Stimulated activated CD8-positive, alpha-beta memory T cell treated with anti-CD3 and anti-CD28 coated beads, Interleukin-7, amount 100 ng/mL, for 4 hours (primary cell): ENCODE data around the gene MYH2.
"Not testable (repeated sequence)": the region's sequence is repeated elsewhere in the genome, so short reads cannot be mapped to it uniquely, and the experiment has no call there.

Experiments used
- DNase-seq, 2 donors: peaks; one replicate each; pipeline ENCODE4 v3.0.0-alpha.2; 2020; ENCODE audit warnings: low read depth in 2 of 2

The MYH2 gene

DNA sequence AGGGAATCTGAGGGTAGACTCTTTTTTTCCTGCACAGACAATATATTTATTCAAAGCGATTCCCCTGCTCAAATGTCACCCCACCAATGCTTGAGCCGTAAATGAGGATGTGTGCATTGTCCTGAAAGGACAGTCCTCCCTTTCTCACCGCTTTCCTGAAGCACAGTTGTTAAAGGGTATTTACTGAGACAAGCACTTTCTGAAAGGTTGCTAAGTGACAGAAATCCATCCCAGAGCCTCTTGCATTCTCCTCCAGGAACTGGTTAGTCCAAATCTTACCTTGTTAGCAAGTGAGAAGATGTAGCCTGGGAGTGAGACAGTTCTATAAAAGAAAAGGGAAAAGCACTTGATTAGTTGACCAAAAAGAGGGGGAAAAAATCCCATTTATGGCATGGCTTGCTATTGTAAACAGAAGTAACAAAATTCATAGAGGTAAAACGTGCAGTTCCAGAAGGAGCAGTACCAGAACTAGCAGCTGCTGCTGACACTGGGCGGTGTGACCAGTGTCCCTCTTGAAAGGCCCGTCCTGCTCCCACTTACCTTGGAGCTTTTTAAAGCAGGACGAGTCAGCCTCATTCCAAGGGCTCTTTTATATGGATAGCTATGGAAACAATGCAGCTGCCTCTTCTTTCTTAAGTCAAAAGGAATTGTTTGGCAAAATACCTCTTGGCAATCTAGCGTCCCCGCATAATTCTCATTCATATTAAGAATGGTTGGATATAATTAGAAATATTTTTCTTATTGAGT, at the start of gene MYH2:
MYH2 (minus strand) TSS at position 563 of the 747 bp plus-strand sequence. CDS start 1,738 bp downstream, outside the sequence.
- DNase-seq = no peak

DNA sequence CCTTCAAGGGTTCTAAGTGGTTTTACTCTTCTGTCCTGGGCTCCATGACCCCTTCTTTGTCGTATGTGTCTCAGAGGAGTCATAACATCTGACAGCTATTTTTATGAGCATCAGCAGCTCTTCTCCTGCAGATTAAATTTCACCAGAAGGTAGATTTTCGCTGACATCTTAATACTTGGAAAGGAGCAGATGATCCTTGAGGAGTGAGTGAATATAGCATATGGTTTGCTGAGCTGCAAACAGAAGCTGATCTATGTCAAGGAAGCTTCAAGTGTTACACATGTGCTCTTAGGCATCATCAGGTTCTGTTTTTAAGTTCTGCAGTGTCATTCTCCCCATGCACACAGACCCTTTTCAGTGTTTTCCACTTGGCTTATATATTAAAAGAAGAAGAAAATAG, 49.2 kb upstream of the MYH2 start:
- no peak for DNase-seq

DNA sequence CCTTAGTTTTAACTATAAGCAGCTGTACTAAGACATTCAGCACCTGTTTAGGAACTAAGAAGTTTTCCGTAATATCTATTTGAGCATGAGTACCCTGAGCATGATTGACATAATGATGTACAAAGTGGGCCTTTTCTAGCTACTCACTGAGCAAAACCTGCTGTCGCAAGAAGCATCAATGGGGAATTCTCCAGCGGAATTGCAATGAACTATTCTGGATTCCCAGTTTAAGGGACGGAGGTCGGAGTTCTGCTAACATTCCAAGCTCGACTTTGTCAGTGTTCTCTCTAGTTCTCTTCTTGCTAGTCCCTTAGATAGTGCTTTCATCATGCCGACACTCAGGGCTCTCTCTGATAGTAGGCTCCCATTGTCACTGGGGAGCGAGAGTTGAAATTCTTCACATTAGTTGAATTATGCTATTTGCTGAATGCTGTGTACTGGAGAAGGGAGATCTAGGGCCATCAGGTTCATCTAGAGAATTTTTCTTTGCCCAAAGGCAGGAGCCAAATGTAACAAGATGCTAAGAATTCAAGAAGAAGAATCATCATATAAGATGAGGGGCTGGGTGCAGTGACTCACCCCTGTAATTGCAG, 40.2 kb upstream of the MYH2 start:
- no peak for DNase-seq

DNA sequence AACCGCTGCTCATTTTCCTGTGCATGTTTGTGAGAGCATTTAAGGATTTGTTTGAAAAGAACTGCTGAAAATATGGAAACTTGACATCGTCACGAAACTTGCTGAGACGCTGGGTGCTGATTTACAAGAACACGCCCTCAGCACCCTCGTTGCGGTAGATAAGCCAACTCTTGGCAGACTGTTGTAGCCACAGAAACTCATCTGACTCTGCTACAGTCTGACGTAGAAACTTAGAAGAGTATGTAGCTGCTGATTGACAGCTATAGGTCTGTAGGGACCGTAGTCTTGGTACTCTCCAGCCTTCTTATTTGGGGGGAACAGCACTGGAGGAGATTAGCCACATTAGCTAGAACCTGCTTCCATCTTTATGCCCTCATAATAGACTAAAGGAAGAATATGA, 36.1 kb upstream of the MYH2 start:
- no peak for DNase-seq

DNA sequence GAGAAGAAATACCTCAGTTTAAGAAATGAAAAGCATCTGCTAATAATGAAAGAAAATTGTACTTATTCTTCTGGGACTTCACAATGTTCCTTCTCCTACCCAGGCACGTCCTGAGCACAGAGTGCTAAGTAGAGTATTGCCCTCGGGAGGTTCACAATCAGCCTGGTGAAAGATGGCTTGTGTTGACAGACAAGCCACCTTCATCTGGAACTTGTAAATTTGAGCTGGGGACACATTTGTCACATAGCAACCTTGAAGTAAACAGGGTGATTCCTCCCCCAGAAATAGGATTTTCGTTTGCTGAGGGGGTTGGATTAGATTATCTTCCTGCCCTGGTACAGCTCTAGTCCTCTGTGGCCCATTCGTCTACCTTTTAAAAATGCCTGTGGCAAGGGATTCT, 34.4 kb upstream of the MYH2 start:
- DNase-seq = no peak

DNA sequence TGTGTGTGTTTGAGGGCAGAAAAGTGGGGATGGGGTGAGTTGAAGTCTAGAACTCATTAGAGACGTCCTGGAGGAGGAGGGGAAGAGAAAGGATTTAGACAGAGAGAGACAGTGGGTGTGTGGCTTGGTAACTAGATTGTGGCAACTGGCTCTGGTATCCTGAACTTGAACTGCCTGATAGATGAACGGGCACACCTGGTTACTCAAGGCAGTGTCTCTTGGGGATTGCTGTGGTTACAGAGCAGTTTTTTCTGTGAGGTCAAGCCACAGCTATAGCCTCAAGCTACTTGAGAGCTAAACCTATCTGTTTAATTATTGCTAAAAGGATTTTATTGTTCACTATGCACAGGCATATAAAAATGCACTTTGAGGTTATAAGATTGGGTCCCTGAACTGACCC, 29.8 kb upstream of the MYH2 start:
- DNase-seq = no peak

DNA sequence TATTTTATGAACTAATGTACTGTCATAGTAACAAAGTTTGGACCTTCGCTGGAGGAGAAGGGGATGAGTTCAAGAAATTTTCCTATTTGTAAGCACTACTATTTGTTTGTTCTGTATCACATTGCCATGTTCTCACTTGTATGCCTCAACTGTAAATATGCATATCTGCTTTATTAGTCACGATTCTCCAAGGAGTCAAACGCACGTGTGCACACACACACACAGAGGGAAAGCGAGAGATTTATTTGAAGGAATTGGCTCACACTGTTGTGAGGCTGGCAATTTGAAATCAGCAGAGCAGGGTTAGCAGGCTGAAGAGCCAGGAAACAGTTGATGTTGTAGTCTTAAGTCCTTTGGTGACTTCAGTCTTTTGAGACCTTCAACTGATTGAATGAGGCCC, 24.9 kb upstream of the MYH2 start:
- no peak for DNase-seq

DNA sequence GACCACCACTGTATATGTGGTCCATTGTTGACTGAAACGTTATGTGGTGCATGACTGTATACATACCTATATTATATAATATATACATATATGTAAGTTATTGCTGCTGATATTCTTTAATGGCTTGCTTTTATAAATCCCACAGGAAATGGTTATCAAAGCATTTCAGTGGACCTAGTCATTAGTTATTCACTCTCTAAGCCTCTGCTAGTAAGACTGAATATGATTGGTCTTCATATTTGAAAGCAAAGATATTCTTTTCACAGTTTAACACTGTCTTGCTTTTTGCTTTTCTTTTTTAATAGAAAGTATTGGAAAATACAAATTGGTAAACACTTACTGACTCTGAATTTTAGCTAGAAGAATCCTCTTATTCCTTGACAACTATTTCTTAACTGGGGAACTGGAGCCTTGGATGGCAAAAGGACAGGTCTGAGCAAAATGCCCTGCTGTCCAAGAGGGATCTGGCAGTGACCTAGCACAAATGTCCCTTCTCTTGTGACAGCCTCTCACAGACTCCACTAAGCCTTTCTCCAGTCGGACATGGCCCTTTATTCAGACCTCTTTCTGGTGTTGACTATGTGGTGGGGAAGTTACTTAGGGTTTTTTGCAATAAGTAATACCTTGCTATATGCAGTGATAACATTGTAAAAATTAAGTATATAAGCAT, 14.7 kb upstream of the MYH2 start:
- no peak for DNase-seq

DNA sequence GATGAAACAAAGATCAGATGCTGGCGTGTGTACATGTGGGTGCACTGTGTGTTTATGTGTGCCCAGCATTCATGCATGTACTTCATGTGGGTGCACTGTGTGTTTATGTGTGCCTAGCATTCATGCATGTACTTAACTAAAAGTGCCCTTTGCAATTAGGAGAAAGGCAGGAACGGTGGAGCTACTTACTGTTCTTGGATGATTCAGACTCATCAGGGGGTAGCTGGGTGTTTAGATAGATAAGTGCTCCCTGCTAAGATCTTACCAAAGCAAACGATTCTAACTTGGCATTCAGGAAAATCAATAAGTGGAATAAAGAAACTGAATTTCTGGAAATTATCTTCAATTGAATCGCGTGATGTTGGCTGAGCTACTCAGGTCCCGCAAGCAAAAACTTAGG, 8.6 kb upstream of the MYH2 start:
- DNase-seq = no peak

DNA sequence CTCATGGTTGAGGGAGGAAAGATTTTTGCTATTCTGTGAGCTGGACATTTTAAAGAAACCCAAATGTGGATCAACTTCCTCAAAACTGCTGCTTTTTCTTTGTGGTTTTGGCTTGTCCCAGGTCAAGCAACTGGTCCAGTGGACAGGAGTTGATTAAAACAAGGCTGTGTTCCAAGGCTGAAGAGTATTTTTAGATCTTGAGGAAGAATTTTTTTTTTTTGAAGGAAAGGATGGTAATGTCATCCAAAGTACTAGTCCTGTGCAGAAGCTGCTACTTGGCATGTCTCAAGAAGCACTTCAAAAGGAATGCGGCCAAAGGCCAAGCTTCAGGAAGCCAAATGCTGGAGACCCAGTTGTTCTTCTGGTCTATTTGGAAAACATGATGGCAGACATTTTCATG, 8.0 kb upstream of the MYH2 start:
- no peak for DNase-seq

DNA sequence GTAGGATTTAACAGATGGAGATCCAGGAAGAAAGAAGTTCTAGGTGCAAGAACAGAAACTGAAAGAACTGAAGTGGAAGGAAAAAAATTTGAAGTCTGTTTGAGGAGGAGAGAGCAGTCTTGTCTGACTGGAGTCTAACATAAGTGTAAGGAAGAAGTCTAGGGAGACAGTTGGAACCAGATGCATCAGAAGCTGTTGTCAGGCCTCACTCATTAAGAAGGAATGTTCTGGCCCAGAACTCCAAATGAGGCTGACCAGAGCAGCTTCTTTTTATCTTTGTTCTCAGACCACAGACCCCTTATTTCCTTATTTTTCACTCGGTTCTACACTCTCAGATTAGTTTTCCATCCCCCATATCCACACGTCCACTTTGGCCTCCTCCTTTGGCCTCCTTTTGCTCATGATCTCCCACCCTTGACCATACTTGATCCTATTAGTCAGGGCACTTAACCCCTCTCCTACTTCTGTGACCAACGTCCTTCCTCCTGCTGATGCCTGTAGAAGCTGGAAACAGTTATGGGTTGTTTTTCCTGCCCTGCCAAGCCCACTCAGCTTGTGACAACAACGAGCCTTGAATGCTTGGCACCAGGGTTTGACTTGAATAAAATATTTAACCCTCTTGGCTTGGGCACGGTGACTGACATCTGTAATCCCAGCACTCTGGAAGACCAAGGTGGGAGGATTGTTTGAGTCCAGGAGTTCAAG, 7.0 kb upstream of the MYH2 start:
- DNase-seq = no peak

DNA sequence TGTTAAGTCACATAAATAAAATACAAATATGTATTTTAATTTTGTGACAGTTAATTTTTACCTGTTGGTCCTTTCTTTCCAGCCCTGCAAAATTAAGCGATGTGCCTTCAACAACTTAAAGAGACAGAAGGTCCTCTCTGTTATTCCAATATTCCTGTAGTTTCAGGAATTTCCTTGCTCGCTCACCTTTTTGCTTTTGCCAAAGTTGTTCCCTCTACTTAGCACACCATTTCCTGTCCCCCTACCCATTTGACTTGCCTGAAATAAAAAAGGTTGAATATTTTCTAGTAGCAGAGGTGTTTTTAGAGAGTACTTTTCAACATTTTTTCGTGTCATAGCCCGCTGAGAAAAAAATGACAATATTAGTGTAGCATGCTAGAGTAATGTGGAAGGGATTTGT, 556 bp upstream of the MYH2 start:
- DNase-seq = no peak

DNA sequence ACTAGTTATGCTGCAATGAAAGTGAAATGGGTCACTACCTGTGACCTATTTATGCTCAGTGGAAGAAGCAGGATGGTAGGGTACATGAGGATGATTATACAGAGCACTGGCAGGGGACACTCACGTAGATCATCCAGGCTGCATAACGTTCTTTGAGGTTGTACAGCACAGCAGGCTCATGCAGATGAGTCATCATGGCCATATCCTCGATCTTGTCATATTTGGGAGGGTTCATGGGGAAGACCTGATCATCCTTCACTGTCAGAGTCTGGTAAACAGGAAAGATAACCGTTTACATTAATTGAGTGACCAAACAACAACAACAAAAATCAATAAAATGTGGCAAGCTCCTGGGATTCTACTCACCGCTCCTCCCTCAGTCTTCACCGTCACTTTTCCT, 2.1 kb downstream of the MYH2 start:
- DNase-seq = no peak

DNA sequence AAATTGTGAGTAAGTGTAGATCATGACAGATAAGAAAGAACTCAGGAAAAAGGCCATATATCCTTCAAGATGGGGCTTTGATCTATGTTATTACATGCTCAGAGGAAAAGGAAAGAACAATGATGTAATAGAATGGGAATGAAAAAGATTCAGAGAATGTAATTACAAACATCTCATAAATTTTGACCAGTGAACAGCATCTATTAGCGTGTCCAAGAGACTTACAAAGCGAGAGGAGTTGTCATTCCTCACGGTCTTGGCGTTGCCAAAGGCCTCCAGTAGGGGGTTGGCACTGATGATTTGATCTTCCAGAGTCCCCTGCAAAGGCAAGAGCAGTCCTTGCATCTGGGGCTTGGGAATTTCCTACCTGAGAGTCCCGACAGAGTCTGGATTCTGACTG, 6.0 kb downstream of the MYH2 start:
- DNase-seq = not testable (repeated sequence)

DNA sequence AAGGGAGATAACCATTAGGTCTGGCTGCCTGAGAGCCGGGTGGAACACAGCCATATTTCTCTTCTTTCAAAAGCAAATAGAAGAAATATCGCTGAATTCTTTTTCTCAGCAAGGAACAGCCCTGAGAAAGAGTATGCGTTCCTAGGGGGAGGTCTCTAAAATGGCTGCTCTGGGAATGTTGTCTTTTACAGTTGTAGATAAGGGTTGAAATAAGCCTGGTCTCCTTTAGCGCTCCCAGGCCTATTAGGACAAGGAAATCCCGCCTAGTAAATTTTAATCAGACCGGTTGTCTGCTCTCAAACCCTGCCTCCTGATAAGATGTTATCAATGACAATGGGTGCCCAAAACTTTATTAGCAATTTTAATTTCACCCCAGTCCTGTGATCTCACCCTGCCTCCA, 8.3 kb downstream of the MYH2 start:
- DNase-seq = not testable (repeated sequence)

DNA sequence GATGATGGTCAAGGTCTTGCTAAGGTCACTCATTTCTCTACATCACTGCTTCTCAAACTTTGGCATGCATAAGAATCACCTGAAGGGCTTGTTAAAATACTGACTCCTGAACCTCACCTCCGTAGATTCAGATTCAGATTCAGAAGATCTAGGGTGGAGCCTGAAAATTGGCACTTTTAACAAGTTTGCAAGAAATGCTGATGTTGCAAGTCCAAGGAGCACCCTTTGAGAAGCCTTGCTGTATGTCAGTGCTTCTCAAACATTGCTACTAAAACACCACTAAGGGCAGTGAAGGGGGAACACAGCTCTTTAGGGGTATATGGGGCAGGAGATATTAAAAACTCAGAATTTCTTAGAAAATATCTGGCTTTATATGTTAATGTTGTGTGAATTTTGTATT, 17.4 kb downstream of the MYH2 start:
- DNase-seq = no peak

DNA sequence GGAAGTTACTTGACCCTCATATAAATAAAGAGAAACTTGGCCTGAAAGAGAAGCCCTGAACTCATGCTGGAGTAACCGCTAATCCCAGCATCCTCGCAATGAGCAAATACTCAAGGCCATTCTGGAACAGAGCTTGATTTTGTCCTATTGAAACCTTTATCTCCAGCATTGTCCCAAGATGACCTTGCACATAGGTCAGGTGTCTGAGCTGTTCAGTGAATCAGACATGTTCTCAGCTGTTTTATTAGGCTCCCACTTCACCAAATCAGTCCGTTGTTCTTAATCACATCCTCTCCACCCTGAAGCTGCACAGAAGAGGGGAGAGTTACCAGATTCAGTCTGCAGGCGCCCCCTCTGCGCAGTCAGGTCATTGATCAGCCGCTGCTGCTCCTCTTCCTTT, 22.0 kb downstream of the MYH2 start:
- DNase-seq = no peak

DNA sequence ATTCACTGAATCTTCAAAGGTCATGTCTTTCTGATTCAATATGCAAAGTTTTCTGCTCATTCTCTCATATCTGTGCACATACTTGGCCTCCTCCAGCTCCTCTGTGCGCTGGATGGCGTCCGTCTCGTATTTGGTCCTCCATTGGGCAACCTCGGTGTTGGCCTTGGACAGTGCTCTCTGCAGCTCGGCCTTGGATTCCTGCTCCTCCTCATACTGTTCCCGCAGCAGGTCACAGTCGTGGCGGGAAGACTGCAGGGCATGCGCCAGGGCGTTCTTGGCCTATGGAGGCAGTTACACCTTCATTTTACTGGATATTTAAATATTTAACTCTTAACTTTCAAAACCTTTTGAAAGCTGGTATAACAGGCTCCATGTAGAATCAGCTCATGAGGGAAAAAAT, 22.9 kb downstream of the MYH2 start:
- no peak for DNase-seq

DNA sequence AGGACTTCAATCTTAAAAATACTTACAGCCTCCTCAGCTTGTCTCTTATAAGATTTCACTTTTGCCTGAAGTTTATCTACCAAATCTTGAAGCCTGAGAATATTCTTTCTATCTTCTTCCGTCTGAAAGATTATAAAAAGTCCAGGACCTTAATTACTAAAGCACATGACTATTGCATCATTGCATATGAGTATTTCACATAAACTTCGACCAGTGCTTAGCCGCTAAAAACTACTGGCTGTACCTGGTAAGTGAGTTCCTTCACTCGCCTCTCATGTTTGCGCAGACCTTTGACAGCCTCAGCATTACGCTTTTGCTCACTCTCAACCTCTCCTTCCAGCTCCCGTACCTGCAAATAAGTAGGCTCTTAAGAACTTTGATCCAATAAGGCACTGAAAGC, 26.4 kb downstream of the MYH2 start:
- DNase-seq = no peak

DNA sequence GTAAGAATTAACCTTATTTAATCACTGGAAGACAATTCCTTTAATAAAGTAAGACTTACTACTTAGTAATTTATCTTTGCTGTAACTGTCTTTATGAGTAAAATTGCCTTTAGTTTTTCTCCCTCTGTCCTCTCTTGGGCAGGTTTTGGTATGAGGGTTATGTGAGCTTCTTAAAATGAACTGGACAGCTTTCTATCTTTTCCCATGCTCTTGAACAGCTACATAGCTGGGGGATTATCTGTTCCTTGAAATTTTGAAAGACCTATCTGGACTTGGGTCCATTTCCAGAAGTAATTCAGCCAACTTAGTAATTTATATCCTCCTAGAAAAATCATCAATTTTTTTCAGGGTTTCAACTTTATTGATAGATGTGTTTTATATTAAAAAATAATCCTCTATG, 27.5 kb downstream of the MYH2 start:
- no peak for DNase-seq

DNA sequence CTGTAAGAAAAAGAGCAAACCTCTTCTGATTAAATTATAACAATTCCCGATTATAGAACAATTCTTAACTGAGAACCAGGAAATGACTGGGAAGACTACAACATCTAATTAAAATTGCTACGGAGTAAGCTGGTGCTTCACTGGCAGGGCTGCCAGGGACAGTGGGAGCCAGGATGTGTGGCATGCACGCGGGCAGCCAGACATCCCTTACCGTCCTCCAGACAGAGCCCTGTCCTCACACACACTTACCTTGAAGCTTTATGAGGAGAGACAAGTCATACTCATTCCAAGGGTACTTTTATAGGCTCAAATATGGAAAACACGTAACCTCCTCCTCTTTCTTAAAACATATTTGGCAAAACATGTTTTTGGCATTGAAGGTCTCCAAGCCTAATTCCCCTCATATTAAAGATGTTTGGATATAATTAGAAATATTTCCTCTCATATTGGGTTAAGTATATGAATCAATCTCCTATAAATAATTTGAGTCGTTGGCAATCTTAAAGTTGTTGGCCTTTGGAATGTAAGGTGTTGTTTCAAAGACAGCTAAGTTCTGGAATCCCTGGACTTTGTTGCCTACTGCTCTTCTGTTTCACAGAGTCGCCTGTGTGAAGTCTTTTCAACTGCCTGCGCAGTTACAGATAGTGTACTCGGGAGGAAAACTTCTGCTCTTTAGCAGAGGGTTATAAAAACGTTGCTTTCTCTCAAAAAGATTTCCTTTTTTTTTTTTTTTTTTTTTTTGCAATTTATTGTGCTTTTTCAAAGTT, 31.0 kb downstream of the MYH2 start, which contains the start of gene MYH1:
MYH1 (minus strand) TSS at position 272 of the 767 bp plus-strand sequence. CDS start 1,900 bp downstream, outside the sequence.
- no peak for DNase-seq

DNA sequence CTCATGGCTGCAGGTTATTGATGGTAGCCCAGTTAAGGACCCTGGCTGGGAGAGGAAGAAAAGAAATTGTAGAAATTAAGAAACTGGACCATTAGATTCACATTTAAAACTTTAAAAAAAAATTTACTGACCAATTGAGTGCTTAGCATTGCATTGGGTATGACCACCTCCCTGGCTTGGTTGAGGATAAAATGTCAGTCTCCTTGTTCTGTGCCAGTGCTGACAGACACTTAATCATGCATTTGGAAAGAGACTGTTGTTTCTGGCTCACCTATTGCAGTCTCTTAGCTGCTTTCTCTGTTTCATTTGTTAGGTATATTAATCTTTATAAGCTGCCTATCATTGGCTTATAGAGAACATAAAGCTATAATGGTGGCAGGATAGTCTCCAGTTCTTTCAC, 32.8 kb downstream of the MYH2 start:
- no peak for DNase-seq
